ENCODE measurements around the gene EXOG.

Gene EXOG

DNA sequence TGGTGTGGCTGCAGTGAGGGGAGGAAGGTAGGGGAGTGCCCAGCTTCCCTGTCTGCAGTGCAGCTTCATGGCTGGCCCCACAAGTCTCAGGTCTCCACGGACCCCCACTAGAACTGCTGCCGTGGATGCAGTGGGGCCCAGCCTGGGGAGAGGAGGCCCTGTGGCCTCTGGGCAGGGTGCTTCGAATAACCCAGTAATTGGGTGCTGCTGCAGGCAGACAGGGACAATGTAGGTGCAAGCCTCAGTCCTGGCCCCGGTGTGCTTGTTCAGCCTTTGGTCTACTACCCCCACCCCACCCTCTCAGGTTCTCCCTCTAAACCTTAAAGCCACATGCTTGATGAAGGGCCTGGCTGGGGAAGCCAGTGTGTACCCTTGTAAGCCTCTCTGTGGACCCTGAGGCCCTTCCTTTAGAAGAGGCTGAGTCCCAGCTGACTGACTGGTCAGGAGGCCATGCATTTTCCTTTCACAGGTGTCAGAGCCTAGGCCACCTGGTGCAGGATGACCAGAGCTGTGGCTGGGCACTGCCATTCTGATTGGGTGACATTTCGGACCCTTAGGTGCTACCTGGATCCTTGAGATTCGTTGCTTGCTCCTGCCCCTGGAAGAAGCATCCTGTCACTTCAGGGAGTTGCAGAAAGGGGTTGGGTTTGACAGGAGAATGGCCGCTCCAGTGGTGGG is 21.1 kb upstream of the EXOG start:
- no peak for DNase-seq

DNA sequence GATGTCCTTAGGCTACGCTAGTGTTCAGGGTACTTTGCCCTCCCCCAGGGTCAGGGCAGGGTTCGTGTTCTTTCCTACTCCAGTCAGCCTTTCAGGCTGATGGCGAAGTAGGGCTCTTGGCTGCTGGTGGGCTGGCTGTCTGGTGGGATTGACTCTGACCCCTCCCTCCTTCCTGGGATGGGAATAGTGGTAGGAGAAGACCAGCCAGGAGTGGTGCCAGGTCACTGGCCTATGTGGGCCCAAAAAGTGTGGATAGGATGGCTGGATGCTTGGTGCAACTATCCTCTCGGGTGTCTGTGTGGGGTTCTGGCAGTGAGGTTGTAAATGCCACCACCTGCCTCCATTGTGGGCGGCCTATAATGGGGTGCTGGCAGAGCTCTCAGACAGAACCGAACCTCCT is 20.4 kb upstream of the EXOG start:
- no peak for DNase-seq

DNA sequence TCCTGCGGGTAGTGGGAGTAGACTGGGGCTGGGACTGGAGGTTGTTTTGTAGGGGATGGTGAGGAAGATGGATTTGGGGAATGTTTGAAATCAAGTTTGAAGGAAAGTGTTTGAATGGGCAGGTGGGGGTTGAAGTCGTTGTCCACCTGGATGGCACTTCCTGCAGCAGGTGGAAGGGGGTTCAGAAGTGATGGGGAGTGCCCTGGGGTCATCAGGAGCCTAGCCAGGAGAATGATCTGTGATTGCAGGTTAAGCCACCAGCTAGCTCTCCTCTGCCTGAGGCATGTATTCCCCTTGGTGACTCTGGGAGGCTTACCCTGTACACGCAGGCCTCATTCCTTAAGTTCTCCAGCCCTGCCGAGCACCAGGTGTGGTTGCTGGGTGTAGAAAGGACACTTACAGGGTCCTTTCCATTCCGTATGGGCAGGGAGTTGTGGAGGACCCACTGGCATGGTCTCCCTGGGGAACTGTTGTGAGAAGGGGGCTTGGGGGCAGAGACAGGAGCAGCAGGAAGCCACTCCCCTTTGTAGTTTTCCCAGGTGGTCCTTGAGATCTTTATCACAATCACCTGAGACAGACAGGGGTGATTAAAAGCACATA is 19.9 kb upstream of the EXOG start:
- no peak for DNase-seq

DNA sequence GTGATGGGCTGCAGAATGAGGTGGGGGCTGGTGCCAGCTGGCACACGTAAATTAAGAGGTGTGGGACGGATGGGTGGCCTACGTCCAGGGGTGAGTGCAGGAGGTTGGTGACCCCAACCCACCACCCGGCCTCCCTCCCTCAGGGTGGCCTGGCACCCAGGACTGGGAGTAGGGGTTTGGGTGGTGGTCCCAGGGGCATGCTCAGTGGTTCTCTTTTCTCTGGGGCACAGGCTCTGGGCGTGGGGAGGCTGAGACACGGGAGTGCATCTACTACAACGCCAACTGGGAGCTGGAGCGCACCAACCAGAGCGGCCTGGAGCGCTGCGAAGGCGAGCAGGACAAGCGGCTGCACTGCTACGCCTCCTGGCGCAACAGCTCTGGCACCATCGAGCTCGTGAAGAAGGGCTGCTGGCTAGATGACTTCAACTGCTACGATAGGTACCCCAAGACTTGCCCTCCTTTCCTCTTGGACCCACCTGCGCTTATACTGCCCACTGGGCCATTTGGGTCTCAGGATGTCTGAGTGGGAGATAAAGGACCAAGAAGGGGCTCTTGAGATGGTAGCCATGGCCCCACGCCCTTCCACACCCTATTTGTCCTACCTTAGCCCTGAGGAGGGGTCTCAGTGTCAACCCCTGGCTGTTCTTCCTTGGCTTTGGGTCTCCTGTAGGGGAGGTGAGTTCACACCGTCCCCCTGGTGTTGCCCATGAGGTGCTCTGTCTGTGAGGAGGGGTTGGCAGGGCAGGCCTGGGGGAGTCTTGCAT is 18.9 kb upstream of the EXOG start:
- DNase-seq: no peak

DNA sequence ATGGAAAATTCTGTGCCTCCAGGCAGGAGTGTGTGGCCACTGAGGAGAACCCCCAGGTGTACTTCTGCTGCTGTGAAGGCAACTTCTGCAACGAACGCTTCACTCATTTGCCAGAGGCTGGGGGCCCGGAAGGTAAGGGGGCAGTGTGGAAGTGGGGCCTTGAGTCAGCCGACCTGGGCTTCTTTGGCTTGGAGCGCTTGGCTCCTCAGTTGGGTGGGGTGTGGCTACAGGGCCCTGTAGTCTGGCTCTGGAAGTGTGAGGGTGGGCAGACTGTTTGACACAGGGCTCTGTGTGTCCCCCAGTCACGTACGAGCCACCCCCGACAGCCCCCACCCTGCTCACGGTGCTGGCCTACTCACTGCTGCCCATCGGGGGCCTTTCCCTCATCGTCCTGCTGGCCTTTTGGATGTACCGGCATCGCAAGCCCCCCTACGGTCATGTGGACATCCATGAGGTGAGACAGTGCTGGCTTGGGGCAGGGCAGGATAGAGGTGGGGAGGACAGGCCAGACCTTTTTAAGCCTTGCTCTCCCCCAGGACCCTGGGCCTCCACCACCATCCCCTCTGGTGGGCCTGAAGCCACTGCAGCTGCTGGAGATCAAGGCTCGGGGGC is 18.2 kb upstream of the EXOG start:
- DNase-seq: no peak

DNA sequence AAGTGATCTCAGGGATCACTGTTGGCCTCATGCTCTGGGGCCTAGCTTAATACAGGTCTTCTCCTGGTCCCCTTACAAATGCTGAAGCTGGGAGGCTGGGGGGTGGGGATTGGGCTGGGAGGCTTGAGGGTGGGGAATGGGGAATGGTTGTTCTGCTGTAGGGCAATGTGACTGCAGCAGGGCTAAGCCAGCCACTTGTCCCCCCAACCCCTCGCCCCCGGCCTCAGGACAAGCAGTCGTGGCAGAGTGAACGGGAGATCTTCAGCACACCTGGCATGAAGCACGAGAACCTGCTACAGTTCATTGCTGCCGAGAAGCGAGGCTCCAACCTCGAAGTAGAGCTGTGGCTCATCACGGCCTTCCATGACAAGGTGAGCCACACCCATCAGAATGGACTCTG is 17.2 kb upstream of the EXOG start:
- no peak for DNase-seq

DNA sequence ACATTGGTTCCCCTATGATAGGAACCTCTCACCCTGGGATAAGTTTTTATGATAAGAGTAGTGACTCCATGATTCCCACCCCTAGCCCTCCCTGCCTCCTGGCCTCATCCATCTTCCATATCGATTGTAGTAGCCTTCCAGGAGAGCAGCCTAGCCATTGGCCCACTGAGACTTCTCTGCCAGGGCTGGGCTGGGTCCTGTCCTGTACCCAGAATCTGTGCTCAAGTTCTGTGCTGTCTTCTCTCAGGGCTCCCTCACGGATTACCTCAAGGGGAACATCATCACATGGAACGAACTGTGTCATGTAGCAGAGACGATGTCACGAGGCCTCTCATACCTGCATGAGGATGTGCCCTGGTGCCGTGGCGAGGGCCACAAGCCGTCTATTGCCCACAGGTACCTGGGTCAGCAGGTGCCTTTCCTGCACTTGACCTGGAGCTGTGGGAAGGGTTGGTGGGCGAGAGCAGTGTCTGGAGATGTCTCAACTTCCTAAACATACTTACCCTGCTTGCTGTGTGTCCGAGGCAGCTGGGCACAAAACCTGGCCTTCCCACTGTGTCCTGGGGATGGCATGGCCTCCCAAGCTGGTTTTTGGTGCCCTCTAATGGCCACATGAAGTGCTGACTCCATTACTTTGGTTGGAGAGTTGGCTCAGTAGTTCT is 16.6 kb upstream of the EXOG start:
- DNase-seq: peak; percentile 6 to 11

DNA sequence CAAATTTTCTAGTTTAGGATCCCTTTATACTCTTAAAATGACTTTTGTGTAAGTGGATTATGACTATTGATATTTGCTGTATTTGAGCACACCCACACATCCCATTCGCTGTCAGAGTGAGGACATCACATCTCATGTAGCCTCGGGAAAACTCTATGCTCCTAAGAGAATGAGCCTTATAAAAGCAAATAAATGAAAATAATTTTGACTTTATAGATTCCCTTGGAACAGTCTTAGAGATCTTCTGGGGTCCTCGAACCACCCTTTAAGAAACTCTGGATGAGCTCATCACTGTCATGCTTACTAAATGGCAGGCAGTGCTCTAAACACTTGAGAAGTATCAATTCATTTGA is 16.1 kb upstream of the EXOG start:
- no peak for DNase-seq

DNA sequence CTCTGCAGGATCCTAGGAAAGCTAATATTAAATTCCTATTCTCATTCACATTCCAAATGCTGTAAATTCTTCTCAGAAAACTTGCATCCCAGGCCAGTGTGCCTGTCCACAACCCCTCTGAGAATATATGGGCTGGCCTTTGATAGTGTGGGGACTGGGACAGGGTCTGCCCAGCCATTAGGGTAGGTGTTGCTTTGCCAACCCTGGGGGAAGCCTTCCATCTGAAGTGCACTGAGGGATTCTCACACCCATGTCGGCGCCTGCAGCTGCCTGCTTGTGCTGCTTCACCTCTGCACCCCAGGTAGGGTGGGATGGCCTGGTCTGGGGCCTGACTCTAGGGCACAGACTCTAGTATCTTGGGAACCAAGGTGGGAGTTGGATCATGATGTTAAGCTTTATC is 15.2 kb upstream of the EXOG start:
- DNase-seq: no peak

DNA sequence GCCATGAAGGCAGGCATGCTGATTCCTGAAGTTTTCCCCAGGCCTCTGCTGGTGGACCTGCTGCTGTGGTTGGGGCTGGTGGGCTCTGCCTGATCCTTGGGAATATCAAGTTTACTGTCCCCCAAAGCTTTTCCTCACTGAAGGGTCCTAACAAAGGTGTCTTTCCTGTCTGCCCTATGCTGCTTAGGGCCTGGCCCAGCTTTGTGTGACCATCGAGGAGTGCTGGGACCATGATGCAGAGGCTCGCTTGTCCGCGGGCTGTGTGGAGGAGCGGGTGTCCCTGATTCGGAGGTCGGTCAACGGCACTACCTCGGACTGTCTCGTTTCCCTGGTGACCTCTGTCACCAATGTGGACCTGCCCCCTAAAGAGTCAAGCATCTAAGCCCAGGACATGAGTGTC is 13.2 kb upstream of the EXOG start:
- no peak for DNase-seq

DNA sequence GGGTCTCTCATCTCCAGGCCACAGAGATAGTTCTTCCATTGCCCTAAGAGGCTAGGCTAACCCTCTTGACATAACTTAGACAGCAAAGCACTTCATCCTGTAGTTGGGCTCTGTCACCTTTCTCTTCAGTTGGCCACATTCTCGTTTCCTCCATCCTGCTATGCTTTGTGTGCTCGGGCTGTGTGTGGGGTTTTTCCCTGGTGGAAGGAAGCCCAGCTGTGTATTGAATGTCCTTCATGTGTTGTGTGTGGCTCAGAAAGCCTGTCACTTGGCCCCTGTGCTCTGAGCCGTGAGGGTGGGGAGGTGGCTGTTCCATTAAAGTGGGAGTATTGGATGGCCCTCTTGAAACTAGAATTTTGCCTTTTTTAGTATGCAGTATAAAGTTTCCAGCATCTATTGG is 8.8 kb upstream of the EXOG start:
- DNase-seq: no peak

DNA sequence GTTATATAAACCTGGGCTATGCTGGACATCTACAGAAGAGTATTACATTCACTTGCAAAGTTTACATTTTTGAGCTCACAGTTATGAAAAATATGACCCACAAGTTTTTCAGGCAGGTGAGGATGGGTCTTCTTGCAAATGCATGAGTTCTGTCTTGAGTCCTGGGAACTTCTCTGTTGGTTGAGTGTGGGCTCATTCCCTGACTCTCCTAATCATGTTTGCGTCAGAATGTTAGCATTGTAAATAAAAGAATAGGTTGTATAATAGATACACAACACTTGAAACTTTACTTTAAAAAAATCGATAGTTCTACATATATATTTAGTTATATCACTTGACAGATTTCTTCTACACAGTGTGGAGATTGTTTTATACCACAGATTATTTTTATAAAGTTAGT is 7.2 kb upstream of the EXOG start:
- DNase-seq: no peak

DNA sequence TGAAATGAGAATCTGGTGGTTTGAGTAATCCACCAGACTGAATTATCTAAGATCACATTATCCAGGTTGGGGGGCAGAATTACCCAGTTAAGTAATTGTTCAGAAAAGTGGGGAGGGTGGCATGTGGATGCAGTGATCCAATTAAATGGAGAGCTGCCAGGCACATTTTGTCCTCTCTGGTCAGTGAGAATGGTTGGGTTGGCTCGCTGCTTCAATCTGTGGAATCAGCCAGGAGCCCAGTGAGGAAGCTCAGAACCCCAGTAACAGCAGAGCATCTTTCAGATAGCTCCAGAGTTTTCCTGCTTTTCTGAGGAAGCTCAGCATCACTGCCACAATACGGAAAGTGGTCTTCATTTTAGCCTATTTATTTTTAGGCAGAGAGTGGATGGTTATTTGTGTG is 6.4 kb upstream of the EXOG start:
- no peak for DNase-seq

DNA sequence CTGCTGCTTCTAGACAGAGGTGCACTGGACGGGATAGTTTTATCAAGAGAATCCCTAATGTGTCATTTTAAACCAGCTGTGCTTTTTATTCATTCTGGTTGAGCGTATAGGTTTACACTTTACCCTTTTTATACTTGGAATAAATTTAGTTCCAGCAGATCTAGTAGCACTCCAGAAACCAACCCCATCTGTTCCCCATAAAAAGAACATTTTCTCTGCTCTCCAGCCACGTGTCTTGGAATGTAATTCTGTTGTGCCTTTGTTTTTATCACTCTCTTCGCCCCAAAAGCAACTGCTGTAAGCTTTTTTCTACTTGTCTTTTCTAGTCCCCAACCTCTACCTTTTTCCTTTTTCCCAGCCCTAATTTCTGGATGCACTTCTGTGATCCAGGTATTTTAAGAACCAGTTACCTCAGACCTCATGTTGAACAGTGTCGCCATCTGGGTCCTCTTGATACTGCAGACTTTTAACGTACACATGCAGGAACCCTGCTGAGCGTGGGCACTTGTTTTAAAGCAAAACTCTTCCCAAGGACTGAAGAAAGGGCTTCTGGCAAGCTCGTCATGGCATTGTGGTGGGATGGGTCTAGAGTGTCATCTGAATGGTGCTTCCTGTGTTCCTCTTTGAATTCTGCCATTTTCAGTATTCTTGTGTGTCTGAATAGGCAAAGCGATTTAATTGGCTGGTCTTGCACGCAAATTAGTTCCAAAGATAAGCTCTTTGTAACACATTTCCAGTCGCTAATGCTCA is 5.7 kb upstream of the EXOG start:
- DNase-seq: no peak

DNA sequence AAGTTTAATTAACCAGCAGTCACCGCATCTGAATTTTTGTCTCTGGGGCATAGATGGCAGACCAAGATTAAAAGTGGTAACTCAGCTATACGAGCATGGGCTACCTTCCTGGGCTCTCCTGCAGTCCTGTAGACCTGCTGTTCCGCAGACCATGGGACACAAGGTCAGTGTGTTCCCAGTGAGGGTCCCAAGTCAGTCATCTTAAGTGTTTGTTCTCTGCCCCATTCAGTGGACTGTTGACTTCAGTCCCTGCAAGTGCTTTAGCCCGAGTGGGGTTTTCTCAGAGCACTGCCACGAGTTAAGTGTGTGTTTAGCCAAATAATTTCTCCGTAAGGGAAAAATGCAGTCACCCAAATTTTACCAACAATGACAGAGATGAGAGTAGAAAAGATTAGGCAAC is 4.9 kb upstream of the EXOG start:
- DNase-seq: no peak

DNA sequence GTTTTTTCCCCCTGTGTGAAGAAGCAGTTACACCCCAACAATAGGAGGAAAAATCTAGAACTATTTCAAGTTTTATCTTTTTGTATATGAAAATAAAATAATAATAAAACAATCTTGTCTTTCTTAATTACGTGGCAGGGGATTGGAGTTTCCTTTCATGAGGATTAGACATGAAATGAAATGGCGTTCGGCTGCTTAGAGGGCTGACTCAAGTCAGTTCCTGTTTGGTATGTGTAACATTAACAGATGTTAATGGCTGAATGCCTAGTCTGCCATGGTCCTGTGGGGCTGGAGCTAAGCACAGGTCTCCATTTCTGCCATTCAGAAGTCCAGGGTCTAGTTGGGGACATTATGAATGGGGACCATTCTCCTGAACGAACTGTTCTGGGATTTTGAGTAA is 3.1 kb upstream of the EXOG start:
- no peak for DNase-seq

DNA sequence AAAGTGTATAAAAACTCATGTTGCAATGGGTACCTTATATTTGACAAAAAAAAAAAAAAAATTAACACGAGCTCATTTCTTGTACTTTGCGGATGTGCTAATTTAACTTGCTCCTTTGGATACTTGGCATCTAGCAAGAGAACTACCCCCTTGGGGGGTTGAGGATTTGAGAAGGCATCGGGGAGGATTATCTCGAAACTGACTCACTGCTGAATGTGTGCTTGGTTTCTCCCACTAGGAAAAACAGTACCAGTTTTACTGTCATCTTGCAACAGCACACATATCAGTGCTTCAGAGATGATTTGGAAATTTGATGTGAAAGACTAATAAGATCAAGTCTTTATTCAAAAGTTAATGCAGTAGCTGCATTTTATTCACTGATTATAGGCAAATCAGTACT is 891 bp downstream of the EXOG start:
- DNase-seq: no peak

DNA sequence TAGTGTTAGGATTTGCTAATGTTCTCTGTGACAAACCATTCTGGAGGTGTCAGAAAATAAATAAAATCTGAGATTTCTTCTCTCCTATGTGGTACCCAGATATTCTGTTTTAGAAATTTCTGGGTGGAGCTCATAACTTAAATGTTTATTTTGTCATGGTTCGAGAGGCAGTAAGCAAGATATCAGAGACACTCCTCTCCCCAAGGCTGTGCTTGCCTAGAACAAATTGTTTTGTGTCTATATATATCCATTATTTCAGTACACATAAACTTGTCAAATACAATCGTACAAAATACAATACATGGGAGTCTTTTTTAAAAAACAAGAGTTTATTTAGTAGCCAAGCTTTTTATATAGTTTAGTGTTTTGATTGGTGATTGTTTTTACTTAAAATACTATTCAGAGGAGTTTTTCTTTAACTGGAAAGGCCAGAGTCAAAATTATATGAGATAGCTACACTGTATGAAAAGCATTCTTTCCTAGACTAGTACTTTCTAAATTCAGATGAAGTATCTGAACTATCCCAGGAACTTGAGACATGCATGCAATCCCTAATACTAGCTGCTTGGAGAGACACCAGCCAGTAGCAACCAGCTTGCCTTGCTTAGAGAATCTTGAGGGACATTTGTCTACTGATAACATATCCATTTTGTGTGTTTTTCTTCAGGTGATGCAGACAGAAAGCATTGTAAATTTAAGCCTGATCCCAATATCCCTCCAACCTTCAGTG is 4.7 kb downstream of the EXOG start:
- DNase-seq: no peak

DNA sequence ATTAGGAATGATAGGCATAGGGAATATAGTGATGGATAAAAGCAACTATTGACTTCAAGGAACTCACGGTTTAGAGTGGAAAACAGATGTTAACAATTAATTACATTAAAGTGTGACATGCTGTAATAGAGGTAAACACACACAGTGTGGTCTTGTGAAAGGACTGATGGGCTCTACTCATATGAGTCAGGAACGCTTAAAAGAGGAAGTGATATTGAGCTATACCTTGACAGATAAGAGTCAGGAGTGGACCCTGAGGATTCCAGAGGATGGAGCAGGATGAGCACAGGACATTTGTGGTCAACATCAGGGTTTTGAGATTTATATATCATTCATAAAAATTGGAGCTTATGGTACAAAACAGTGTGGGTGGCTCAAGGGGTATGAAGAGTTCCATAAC is 11.0 kb downstream of the EXOG start:
- DNase-seq: no peak

DNA sequence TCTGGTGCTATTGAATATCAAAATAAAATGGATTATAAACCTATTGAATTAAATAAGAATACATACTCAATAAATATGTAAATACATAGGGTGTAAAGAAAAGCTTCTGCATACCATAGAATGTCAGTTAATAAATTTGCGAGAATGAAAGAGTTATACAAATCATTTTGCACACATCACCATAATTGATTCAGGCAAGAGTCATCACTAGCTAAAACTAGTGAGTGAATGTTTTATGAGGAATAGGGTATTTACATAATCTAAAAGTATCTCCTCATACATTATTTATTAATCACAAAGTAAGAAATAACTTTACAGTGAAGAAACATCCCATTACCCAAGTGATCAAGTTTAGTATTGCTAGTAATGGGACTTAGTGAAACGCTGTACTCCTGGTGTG is 13.6 kb downstream of the EXOG start:
- DNase-seq: no peak

DNA sequence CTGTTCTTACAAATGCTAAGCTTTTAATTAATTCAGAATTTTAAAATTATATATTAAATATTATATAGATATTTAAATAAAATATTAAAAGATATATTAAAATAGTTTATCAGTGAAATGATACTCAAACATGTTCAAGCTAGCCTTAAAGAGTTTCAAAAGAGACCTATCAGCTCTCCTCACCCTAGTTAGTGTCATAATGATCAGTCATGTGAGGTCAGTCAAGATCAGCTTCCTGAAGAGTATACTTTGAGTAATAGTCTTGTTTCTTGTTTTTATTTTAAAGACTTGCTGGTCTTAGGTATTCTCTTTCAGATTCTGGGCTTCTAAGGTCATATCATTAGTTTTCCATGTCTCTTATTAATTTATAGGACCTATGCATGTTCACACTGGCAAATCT is 14.5 kb downstream of the EXOG start:
- DNase-seq: no peak

DNA sequence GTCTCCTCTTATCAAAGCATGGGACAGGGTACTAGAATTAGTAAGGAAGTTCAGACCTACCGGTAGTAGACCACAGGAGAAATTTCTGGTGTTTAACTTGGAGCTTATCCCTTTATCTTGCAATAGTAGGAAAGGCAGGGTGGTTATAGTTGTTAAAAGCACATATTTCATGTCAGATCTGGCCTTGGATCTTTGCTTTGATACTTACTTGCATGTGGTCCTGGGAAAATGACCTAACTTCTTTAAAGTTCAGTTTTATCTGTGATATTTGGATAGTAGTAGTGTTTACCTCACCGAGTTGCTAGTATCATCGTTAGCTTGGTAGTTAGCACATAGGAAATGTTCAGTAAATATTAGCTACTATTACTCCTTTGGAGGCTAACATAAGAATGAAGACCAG is 15.4 kb downstream of the EXOG start:
- no peak for DNase-seq
